NK-92 treated with Interleukin-12 subunit alpha and Interleukin-12 subunit beta, amount 100 ng/mL, for 24 hours (cell line): ENCODE data around the gene ZC3H4.

ENCODE experiments used
- DNase-seq: peaks from one replicate; lab custom pipeline; 2025; lab: John Stamatoyannopoulos, UW

Gene ZC3H4

DNA sequence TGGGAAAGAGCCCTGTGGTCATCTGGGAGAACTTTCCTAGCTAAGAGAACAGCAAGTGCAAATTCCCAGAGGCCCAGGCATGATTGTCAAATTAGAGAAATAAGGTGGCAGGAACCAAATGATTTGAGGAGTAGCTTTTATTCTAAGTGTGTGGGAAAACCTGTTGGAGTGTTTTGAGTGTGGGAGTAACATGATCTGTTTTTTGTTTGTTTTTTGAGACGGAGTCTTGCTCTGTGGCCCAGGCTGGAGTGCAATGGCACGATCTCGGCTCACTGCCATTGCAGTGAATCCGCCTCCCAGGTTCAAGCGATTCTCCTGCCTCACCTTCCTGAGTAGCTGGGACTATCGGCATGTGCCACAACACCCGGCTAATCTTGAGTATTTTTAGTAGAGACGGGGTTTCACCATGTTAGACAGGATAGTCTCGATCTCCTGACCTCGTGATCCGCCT lies 19.5 kb upstream of the ZC3H4 start:
- no peak for DNase-seq

- DNase-seq, result no peak
Observed at GRCh38 chr19:47132194-47132852, 18.7 kb upstream of the ZC3H4 start.

DNA sequence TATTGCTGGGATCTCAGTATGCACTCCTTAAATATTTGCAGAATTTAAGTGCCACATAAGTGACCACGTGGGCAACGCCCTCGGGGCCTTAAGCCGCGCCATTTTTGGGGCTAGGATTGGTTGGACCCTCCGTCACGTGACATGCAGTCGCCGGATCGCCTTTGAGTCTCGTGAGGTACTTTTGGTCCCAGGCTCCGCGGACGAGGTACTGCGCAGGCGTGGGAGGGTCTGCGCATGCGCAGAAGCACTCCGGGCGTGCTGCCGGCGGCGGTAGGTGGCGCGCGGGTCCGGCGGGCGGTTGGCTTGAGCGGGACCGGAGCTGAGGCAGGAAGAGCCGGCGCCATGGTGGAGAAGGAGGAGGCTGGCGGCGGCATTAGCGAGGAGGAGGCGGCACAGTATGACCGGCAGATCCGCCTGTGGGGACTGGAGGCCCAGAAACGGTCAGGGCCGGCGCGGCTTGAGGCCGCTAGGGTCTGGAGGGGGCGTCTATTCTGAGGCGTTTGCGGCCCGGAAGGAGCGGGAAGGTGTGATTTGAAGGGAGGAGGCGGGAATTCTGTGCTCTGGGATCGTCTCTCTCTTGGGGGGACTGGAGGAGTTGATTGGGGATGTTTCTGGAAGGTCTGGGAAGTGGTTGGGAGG lies 17.1 kb upstream of the ZC3H4 start, which contains the start of gene SAE1:
Gene SAE1, plus strand, starts transcription at position 247 of the 639 bp plus-strand sequence. Its CDS starts 96 bp downstream, at position 343.
- DNase-seq, result peak; percentile 96

DNA sequence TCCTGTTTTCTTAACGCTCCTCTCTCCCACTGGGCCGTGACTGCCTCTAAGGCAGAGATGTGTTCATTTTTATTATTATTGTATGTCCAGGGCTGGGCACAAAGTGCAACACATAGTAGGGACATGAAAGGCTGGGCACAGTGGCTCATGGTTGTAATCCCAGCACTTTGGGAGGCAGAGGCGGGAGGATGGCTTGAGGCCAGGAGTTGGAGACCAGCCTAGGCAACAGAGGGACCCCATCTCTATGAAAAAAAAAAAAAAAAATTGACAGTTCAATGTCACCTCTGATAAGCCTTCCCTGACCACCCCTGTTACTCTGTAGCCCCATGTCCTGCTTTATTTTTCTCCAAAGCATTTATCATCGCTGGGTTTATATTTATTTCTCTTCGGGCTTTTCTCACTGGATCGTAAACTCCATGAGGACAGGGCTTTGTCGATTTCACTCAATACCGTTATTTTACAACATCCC lies 16.6 kb upstream of the ZC3H4 start:
- DNase-seq, result no peak

DNA sequence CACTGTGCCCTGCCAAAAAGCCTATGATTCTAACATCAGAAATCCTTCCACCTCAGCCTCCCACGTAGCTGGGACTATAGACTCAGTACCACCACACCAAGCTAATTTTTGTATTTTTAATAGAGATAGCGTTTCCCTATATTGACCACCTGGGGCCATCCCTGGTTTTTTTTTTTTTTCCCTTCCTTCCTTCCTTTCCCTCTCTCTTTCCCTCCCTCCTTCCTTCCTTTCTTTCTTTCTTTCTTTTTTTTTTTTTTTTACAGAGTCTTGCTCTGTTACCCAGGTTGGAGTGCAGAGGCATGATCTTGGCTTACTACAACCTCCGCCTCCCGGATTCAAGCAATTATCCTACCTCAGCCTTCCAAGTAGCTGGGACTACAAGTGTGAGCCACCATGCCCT lies 16.0 kb upstream of the ZC3H4 start:
- DNase-seq, result no peak

GRCh38 chr19:47125669-47125938 lies 12.0 kb upstream of the ZC3H4 start:
- DNase-seq, result no peak

- DNase-seq, result no peak
Observed at GRCh38 chr19:47124937-47125668, 11.5 kb upstream of the ZC3H4 start.

- DNase-seq, result no peak
Observed at GRCh38 chr19:47123406-47123805, 9.8 kb upstream of the ZC3H4 start.

GRCh38 chr19:47122359-47123335 lies 9.1 kb upstream of the ZC3H4 start:
- no peak for DNase-seq

DNA sequence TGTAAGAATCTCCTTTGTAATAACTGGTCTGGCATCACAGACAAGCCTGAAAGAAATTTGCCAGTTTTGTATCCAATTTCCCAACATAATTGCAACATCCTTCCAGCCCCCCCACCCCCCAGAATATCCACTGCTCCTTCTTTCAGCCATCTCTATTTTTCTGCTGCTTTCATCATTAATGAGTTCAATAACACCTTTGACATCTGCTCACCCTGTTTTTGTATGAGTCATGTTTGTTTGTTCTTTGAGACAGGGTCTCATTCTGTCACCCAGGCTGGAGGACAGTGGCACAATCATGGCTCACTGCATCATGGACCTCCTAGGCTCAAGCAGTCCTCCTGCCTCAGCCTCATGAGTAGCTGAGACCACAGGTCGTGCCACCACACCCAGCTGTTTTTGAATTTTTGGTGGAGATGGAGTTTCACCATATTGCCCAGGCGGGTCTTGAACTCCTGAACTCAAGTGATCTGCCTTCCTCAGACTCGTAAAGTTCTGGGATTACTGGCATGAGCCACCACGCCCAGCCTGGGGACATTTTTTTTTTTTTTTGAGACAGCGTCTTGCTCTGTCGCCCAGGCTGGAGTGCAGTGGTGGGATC lies 7.0 kb upstream of the ZC3H4 start:
- no peak for DNase-seq

DNA sequence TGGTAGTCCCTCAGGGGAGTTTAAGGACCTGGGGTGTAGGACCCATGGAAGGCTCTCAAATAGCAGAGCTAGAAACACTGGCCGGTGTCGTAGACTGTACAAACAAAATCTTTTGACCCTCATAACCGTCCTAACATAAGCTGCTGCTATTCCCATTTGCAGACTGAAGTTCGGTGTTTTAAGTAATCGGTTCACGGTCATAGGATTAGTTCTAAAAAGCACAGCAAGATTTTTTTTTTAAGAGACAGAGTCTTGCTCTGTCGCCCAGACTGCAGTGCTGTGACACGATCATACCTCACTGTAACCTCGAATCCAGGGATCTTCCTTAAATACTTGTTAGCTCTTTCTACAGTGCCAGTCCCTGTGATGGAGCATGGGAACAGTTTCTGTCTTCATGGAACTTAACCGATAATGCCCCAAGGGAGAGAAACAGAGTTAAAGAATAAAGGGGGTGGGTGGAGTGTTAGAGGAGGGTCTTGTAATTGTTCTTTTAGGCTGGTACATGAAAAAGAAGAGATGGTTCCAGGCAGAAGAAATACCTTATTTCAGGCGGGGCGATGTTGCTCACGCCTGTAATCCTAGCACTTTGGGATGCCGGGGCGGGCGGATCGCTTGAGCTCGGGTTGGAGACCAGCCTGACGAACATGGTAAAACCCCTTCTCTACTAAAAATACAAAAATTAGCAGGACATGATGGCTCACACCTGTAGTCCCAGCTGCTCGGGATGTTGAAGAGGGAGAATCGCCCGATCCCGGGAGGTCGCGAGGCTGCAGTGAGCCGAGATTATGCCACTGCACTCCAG lies 475 bp upstream of the ZC3H4 start:
- no peak for DNase-seq

DNA sequence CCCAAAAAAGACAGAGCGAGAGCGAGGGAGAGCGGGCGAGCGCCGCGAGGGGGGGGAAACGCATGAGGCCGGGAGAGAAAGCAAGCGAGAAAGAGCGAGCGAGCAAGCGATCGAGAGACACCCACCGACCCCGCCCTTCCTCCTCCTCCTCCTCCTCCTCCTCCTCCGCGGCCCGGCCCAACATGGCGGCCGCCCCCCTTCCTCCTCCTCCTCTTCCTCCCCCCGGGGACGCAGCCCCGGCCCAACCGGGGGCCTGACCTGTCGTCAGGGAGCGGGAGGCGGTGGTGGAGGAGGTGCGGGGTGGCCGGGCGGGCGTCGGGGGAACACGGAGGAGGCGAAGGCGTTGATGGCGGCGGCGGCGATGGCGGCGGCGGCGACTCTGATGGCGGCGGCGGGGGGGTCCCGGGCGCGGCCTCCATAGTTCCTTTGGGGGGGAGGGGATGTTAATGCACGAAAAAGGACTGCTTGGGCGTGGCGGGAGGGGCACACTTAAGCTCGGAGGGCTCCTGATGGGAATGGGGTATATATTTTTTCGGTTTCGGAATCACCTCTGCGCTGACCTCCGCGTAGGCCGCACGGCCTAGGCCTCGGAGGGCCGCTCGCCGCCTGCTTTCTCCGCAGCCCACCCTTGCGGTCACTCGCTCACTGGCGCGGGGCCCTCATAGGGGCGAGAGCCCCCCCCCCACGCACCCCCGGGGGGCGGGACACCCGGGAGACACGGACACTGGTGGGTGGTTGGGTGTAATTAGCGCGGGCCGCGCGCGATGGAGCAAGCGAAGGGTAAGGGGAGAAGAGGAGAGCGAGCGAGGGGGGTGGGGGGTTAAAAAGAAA lies 1.2 kb downstream of the ZC3H4 start:
- DNase-seq, result peak; percentile 86

GRCh38 chr19:47111682-47112165 lies 1.9 kb downstream of the ZC3H4 start:
- no peak for DNase-seq

- no peak for DNase-seq
Observed at GRCh38 chr19:47111006-47111621, 2.5 kb downstream of the ZC3H4 start.

DNA sequence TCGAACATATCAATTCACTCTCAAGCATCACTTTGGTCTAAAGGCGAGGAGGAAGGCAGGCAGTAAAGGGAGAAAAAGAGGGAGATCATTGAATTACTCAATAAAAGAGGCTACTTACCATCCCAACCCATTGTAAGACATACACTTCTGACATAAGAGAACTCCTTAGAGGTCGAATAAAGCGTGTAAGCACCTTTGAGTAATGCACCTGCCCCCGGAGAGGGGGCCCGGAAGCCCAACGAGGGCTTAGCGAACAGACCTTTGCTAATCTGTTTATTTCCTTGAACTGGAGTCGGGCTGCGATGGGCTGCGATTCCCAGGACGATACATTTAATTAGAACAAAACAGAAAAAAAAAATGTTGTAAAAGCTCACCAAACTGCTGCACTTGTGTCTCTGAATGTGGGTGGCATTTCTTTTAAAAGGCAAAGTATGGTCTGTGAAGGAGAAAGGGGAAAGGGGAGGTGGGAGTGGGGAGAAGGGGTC lies 3.0 kb downstream of the ZC3H4 start:
- peak; percentile 35 for DNase-seq

- no peak for DNase-seq
Observed at GRCh38 chr19:47109541-47110375, 3.8 kb downstream of the ZC3H4 start.

- no peak for DNase-seq
Observed at GRCh38 chr19:47109177-47109540, 4.4 kb downstream of the ZC3H4 start.
